GM12878 (cell line): ENCODE measurements around the gene ABHD2.

Experiments used
- GABPA ChIP-seq: IDR thresholded peaks from 2 replicates; pipeline ENCODE4 v1.6.1; 2014; ENCODE audit warnings: antibody characterized with exemption, low read depth, mild to moderate bottlenecking, inconsistent platforms
- HDAC6 ChIP-seq: fragments of 200-600 bp; sonication (generic); IDR thresholded peaks from one replicate; pipeline ENCODE4 v1.8.0; 2017; ENCODE audit warnings: antibody characterized with exemption; ENCODE audit not compliant: unreplicated experiment
- NR2F1 ChIP-seq: fragments of 450-650 bp; conservative IDR thresholded peaks from 2 replicates; pipeline ENCODE4 v1.6.1; 2017; ENCODE audit warnings: mild to moderate bottlenecking
- POLR2A ChIP-seq: IDR thresholded peaks from 2 replicates; pipeline ENCODE4 v1.6.1; 2011; ENCODE audit warnings: low read depth, mild to moderate bottlenecking, low read length
- POLR2AphosphoS5 ChIP-seq: IDR thresholded peaks from 2 replicates; pipeline ENCODE4 v1.6.1; 2011; ENCODE audit warnings: mild to moderate bottlenecking, low read length, inconsistent platforms
- RB1 ChIP-seq: fragments of 450-650 bp; formaldehyde crosslinking; IDR thresholded peaks from 2 replicates; pipeline ENCODE4 v1.6.1; 2017; ENCODE audit warnings: mild to moderate bottlenecking, borderline replicate concordance
- RUNX3 ChIP-seq: IDR thresholded peaks from 2 replicates; pipeline ENCODE4 v1.6.1; 2012; ENCODE audit warnings: low read length, inconsistent platforms
- SIX5 ChIP-seq: IDR thresholded peaks from 2 replicates; pipeline ENCODE4 v1.6.1; 2011; ENCODE audit warnings: mild to moderate bottlenecking, low read depth, low read length, moderate library complexity; ENCODE audit not compliant: severe bottlenecking
- TCF7 ChIP-seq: IDR thresholded peaks from 2 replicates; pipeline ENCODE4 v1.6.1; 2014; ENCODE audit warnings: antibody characterized with exemption, borderline replicate concordance
- TF ChIP-seq, protein P1 (sequence below), 3 experiments: IDR thresholded peaks in 2 of 3; conservative IDR thresholded peaks in 1 of 3; 2 replicates each; pipeline ENCODE4 v1.5.1; 2011; ENCODE audit warnings: low read depth in 3 of 3, low read length in 3 of 3, mild to moderate bottlenecking in 3 of 3, control low read depth in 2 of 3, moderate library complexity in 2 of 3, inconsistent platforms in 1 of 3, mixed read lengths in 1 of 3; ENCODE audit not compliant: control insufficient read depth in 2 of 3, insufficient read depth in 1 of 3; ENCODE audit errors: extremely low read depth in 1 of 3

DNA sequence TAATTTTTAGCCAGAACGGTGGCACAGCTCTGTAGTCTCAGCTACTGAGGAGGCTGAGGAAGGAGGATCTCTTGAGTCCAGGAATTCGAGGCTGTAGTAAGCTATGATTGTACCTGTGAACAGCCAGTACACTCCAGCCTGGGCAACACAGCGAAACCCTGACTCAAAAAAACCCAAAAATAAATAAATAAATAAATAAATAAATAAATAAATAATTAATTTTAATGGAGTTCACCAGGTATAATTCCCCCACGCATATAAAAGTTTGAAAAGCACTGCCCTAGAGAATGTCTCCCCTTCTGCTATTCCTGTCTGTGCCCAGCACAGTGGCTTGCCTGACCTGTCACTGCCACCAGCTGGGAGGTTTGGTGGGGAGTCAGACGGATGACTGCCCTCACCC is 137.3 kb downstream of the ABHD2 start:
- TF ChIP-seq NR2F1 (no peak), GABPA (no peak), HDAC6 (no peak), POLR2A (no peak), POLR2AphosphoS5 (no peak), RB1 (no peak), RUNX3 (no peak), SIX5 (no peak), TCF7 (no peak)
- TF ChIP-seq, protein P1, sequence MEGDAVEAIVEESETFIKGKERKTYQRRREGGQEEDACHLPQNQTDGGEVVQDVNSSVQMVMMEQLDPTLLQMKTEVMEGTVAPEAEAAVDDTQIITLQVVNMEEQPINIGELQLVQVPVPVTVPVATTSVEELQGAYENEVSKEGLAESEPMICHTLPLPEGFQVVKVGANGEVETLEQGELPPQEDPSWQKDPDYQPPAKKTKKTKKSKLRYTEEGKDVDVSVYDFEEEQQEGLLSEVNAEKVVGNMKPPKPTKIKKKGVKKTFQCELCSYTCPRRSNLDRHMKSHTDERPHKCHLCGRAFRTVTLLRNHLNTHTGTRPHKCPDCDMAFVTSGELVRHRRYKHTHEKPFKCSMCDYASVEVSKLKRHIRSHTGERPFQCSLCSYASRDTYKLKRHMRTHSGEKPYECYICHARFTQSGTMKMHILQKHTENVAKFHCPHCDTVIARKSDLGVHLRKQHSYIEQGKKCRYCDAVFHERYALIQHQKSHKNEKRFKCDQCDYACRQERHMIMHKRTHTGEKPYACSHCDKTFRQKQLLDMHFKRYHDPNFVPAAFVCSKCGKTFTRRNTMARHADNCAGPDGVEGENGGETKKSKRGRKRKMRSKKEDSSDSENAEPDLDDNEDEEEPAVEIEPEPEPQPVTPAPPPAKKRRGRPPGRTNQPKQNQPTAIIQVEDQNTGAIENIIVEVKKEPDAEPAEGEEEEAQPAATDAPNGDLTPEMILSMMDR (IDR thresholded peaks at IDR 0.05 in 2 of 3, conservative IDR thresholded peaks at IDR 0.05 in 1 of 3; ENCODE audit: control insufficient read depth in 2 of 3, extremely low read depth in 1 of 3, insufficient read depth in 1 of 3, low read depth in 3 of 3, low read length in 3 of 3), result no peak
